HL-60 (cell line): ENCODE results near the gene EIF4G1.

Experiments used
- CTCF ChIP-seq: IDR thresholded peaks from one replicate; pipeline ENCODE4 v1.5.1; 2011; ENCODE audit warnings: low read length, control low read depth, inconsistent platforms; ENCODE audit not compliant: insufficient read depth
- POLR2AphosphoS5 ChIP-seq: IDR thresholded peaks from 2 replicates; pipeline ENCODE4 v1.6.1; 2012; ENCODE audit warnings: low read depth
- SPI1 ChIP-seq: IDR thresholded peaks from 2 replicates; pipeline ENCODE4 v1.6.1; 2012; ENCODE audit warnings: low read depth, mild to moderate bottlenecking, borderline replicate concordance
- TF ChIP-seq, protein P1 (sequence below): IDR thresholded peaks from 2 replicates; pipeline ENCODE4 v1.6.1; 2012; ENCODE audit warnings: low read depth; ENCODE audit not compliant: insufficient replicate concordance

- TF ChIP-seq SPI1, result no peak
- no peak for TF ChIP-seq CTCF
- no peak for TF ChIP-seq POLR2AphosphoS5
- TF ChIP-seq, protein P1, sequence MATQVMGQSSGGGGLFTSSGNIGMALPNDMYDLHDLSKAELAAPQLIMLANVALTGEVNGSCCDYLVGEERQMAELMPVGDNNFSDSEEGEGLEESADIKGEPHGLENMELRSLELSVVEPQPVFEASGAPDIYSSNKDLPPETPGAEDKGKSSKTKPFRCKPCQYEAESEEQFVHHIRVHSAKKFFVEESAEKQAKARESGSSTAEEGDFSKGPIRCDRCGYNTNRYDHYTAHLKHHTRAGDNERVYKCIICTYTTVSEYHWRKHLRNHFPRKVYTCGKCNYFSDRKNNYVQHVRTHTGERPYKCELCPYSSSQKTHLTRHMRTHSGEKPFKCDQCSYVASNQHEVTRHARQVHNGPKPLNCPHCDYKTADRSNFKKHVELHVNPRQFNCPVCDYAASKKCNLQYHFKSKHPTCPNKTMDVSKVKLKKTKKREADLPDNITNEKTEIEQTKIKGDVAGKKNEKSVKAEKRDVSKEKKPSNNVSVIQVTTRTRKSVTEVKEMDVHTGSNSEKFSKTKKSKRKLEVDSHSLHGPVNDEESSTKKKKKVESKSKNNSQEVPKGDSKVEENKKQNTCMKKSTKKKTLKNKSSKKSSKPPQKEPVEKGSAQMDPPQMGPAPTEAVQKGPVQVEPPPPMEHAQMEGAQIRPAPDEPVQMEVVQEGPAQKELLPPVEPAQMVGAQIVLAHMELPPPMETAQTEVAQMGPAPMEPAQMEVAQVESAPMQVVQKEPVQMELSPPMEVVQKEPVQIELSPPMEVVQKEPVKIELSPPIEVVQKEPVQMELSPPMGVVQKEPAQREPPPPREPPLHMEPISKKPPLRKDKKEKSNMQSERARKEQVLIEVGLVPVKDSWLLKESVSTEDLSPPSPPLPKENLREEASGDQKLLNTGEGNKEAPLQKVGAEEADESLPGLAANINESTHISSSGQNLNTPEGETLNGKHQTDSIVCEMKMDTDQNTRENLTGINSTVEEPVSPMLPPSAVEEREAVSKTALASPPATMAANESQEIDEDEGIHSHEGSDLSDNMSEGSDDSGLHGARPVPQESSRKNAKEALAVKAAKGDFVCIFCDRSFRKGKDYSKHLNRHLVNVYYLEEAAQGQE, result no peak
Observed at GRCh38 chr3:184347321-184348056, 33.1 kb downstream of the EIF4G1 start.
